Measurements from ENCODE around the gene RASSF7. TPM values are rescaled to one million over a fixed set of nuclear protein-coding genes. Genes with fewer than 3 reads are reported as not detected.

The RASSF7 gene
- total and polyA plus RNA-seq, 2 of the 8 experiments (the other 6 are each of a cell fraction or from before 2014, with no cell fraction given) = 22.3 to 43.9 TPM

DNA sequence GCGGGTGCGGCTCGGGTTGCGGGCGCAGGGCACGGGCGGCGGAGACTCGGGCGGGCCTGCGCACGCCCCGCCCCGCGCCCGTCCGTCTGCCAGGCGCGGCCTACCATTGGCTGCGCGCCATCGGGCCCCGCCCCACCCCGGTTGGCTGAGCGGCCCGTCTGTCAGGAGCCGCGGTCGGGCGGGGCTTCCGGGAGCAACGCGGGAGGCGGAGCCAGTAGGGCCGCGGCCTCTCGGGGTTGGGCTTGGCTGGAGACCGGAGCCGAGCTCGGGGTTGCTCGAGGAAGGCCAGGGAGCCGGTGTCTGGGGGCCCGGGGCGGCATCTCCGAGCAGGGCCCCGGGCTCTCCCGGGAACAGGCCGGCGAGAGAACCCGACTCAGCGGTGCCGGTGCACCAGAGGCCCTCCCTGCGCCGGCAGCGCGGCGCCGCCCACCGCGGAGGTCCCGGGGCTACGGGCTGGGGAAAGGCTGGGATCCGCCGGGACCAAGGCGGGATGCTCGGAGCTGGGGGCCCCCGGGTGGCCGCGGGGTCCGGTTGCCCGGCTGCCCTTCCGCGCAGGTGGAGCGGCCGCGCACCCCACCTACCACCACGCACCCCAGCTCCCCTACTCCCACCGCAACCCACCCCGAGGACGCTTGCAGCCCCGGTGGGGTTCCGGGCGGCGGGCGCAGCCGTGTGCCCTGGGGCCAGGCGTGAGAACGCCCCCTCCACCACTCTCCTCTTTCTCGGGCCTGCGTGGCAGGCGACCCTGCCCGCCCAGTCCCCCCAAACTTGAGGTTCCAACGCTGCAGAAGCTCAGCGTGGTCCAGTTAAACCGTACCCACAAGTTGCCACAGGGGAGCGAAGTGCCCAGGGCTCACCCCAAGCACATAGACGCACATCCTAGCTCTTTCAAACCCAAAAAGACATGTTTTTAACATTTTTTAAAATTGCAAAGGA is 25.0 kb upstream of the RASSF7 start, which contains the start of gene HRAS:
TSS of gene HRAS (minus strand) at position 58 of the 936 bp plus-strand sequence.
- peaks cover 0 to 19% (median 10%) of the 10 kb centered on the region in 4 experiments; a peak in 5 of 7 replicates for H3K4me1 ChIP-seq (replicated peaks in 1 of 4; ENCODE audit: control insufficient read depth in 3 of 4, insufficient read depth in 4 of 4, low read length in 3 of 4)
- POLR2A ChIA-PET (ENCODE audit: partially characterized antibody) = interaction anchor here (0.6 to 2.5 kb wide), 19 partner anchors 9 to 286 kb away, joined by 3 to 11 read pairs (median 4); partner anchors contain the start of genes LMNTD2, PHRF1, RNH1 and SCT
- H3K27me3 ChIP-seq (replicated peaks in 1 of 4; ENCODE audit: control insufficient read depth in 3 of 4, extremely low read depth in 1 of 4, insufficient read depth in 3 of 4, low read length in 3 of 4) = peaks cover 0 to 16% (median 6%) of the 10 kb centered on the region in 4 experiments; a peak in 5 of 7 replicates
- no peak within 1 kb of the TSS for H2BK5ac ChIP-seq (ENCODE audit: low read depth, low read length)
- H3K79me1 ChIP-seq (ENCODE audit: low read depth, low read length) = no peaks in the 10 kb centered on the region
- H3K23me2 ChIP-seq (ENCODE audit: low read depth, low read length) = peaks cover 21% of the 10 kb centered on the region; the same call in 1 of the 2 replicates
- H2BK120ac ChIP-seq (replicated peaks; ENCODE audit: low read depth, low read length) = no peak within 1 kb of the TSS
- peak within 1 kb of the TSS; percentile 67 to 81 (median 74) for H3K4me3 ChIP-seq (ENCODE audit: extremely low read depth in 1 of 4, insufficient read depth in 2 of 4, low read depth in 3 of 4, low read length in 4 of 4)
- H3K4ac ChIP-seq (replicated peaks; ENCODE audit: insufficient read length, low read depth, low read length) = peak within 1 kb of the TSS; percentile 69
- no peaks in the 10 kb centered on the region for H3K79me2 ChIP-seq (ENCODE audit: control insufficient read depth in 1 of 2, insufficient read depth in 2 of 2, low read length in 2 of 2)
- H2BK12ac ChIP-seq (ENCODE audit: low read depth, low read length) = no peak within 1 kb of the TSS; the same call in 1 of the 2 replicates
- H3K14ac ChIP-seq (ENCODE audit: insufficient read length) = no peak within 1 kb of the TSS
- H3K18ac ChIP-seq (ENCODE audit: extremely low read depth, low read length) = peak within 1 kb of the TSS; percentile 32
- peak within 1 kb of the TSS; percentile 65 for H4K91ac ChIP-seq (replicated peaks; ENCODE audit: insufficient read length, low read length)
- peak within 1 kb of the TSS; percentile 88 for H4K5ac ChIP-seq (ENCODE audit: insufficient read length, low read depth, low read length)
- peak within 1 kb of the TSS in 3 of 4 experiments; percentile 29 to 52 (median 40); a peak in 5 of 7 replicates for H3K9ac ChIP-seq (replicated peaks in 1 of 4; ENCODE audit: extremely low read depth in 1 of 4, low read depth in 3 of 4, low read length in 3 of 4)
- H3K27ac ChIP-seq (ENCODE audit: low read depth, low read length) = 0 out of 2 replicates have a peak within 1 kb of the TSS, but pooled peaks have one; percentile 30
- peak within 1 kb of the TSS; percentile 16 for H3K56ac ChIP-seq (replicated peaks; ENCODE audit: insufficient read length, low read depth, low read length)
- peaks cover 7 to 11% of the 10 kb centered on the region in 2 experiments for H4K20me1 ChIP-seq (replicated peaks in 1 of 2; ENCODE audit: control insufficient read depth in 1 of 2, insufficient read depth in 2 of 2, low read length in 2 of 2)
- CTCF ChIA-PET (ENCODE audit: partially characterized antibody) = interaction anchor here (0.8 to 1.4 kb wide), 4 partner anchors 9 to 24 kb away, joined by 3 to 8 read pairs (median 4); no protein-coding TSS in a partner anchor
- H3K36me3 ChIP-seq (ENCODE audit: control insufficient read depth in 2 of 4, insufficient read depth in 4 of 4, low read length in 3 of 4) = peaks cover 0 to 15% (median 6%) of the 10 kb centered on the region in 4 experiments; a peak in 5 of 8 replicates
- peak; percentile 70 to 94 for DNase-seq (ENCODE audit: low read depth in 1 of 2, low spot score in 2 of 2)
- H3K4me2 ChIP-seq (ENCODE audit: insufficient read depth in 1 of 2, low read depth in 2 of 2, low read length in 2 of 2) = peak within 1 kb of the TSS; percentile 61 to 82
- peak within 1 kb of the TSS; percentile 89; the same call in 1 of the 2 replicates for H4K8ac ChIP-seq (ENCODE audit: extremely low read depth, insufficient read depth, low read length)
- no peak for FAIRE-seq
- no peak within 1 kb of the TSS for H2AFZ ChIP-seq (ENCODE audit: low read length)
- no peaks in the 10 kb centered on the region for H3K9me3 ChIP-seq (ENCODE audit: insufficient read depth in 2 of 2, low read depth in 1 of 2, low read length in 1 of 2)
- WGBS, 2 experiments (ENCODE audit: extremely low coverage in 1 of 2, insufficient coverage in 1 of 2, insufficient read length in 1 of 2, insufficient replicate concordance in 2 of 2, low coverage in 1 of 2, low lambda C conversion rate in 2 of 2, missing lambda C conversion rate in 1 of 2) = 3% methylated on average over 52 of the region's 97 CpGs; no CpG with 5 or more reads in 1 of the 2 experiments
- no peak within 1 kb of the TSS for H3K23ac ChIP-seq (ENCODE audit: insufficient read length)
- no peak within 1 kb of the TSS; the same call in 1 of the 2 replicates for H2AK5ac ChIP-seq (ENCODE audit: low read depth, low read length)
- H2BK20ac ChIP-seq (ENCODE audit: low read length) = no peak within 1 kb of the TSS
- peak within 1 kb of the TSS; percentile 46; the same call in 1 of the 2 replicates for H2BK15ac ChIP-seq (ENCODE audit: low read length)
- TF ChIP-seq GTF2F1 (IDR thresholded peaks at IDR 0.05; ENCODE audit: borderline replicate concordance, low read depth, low read length) (no peak), CHD1 (IDR thresholded peaks at IDR 0.05; ENCODE audit: low read depth, low read length) (no peak), NANOG (IDR thresholded peaks at IDR 0.05; ENCODE audit: insufficient read depth, low read depth, low read length, poor library complexity, severe bottlenecking) (no peak), HDAC2 (IDR thresholded peaks at IDR 0.05; ENCODE audit: borderline replicate concordance in 1 of 2, low read depth in 2 of 2, low read length in 2 of 2) (peak in 1 of 2 experiments; percentile 16; a peak in 1 of 4 replicates), POLR2AphosphoS5 (IDR thresholded peaks at IDR 0.05; ENCODE audit: low read depth, low read length) (peak; percentile 38; the same call in 1 of the 2 replicates), SP2 (IDR thresholded peaks at IDR 0.05; ENCODE audit: low read length) (peak; percentile 66), ASH2L (IDR thresholded peaks at IDR 0.05; ENCODE audit: low read length) (peak; percentile 20), POLR2A (IDR thresholded peaks at IDR 0.05; ENCODE audit: control extremely low read depth in 1 of 2, low read depth in 2 of 2, low read length in 2 of 2) (peak in 1 of 2 experiments; percentile 51; a peak in 1 of 3 replicates), SIRT6 (IDR thresholded peaks at IDR 0.05; ENCODE audit: low read length) (no peak), CTBP2 (IDR thresholded peaks at IDR 0.05; ENCODE audit: borderline replicate concordance, insufficient read depth, insufficient read length, low read length) (no peak)
